Measurements from ENCODE around the gene CAMTA1. TPM values are rescaled to one million over a fixed set of nuclear protein-coding genes. Genes with fewer than 3 reads are reported as not detected.

The CAMTA1 gene
- total RNA-seq, 2 donors from 2014 or later: 76.6 to 85.8 TPM

- DNase-seq (peak in 1 of 2 donors; percentile 30), ATAC-seq (peak; percentile 76)
- intact Hi-C loops (cut with DNase I, micrococcal nuclease): no loop called here
Measured at GRCh38 chr1:7207875-7208646, 422.8 kb downstream of the CAMTA1 start.

GRCh38 chr1:7208647-7209180 is 423.5 kb downstream of the CAMTA1 start:
- intact Hi-C loops (cut with DNase I, micrococcal nuclease): no loop called here
- no peak for DNase-seq
- ATAC-seq: no peak

- intact Hi-C loops (cut with DNase I, micrococcal nuclease): no loop called here
- DNase-seq (no peak), ATAC-seq (no peak)
Measured at GRCh38 chr1:7209336-7209735, 424.1 kb downstream of the CAMTA1 start.

GRCh38 chr1:7218210-7218832 is 433.1 kb downstream of the CAMTA1 start:
- intact Hi-C loops (cut with DNase I, micrococcal nuclease): no loop called here
- ATAC-seq (no peak), DNase-seq (peak in 1 of 2 donors; percentile 35)

GRCh38 chr1:7219031-7219430 is 433.8 kb downstream of the CAMTA1 start:
- intact Hi-C loops (cut with DNase I, micrococcal nuclease): no loop called here
- DNase-seq: no peak
- no peak for ATAC-seq

- intact Hi-C loops (cut with DNase I, micrococcal nuclease): no loop called here
- DNase-seq (no peak), ATAC-seq (no peak)
Measured at GRCh38 chr1:7220007-7220406, 434.8 kb downstream of the CAMTA1 start.

- DNase-seq: no peak
- ATAC-seq: no peak
- intact Hi-C loops (cut with DNase I, micrococcal nuclease): no loop called here
Measured at GRCh38 chr1:7220712-7221252, 435.5 kb downstream of the CAMTA1 start.

- intact Hi-C loops (cut with DNase I, micrococcal nuclease): no loop called here
- DNase-seq (no peak), ATAC-seq (no peak)
Measured at GRCh38 chr1:7221826-7222694, 436.8 kb downstream of the CAMTA1 start.

GRCh38 chr1:7222695-7223015 is 437.4 kb downstream of the CAMTA1 start:
- DNase-seq (no peak), ATAC-seq (no peak)
- intact Hi-C loops (cut with DNase I, micrococcal nuclease): no loop called here

- no peak for ATAC-seq
- intact Hi-C loops (cut with DNase I, micrococcal nuclease): no loop called here
- DNase-seq: no peak
Measured at GRCh38 chr1:7223334-7224080, 438.3 kb downstream of the CAMTA1 start.

- intact Hi-C loops (cut with DNase I, micrococcal nuclease): no loop called here
- ATAC-seq (no peak), DNase-seq (no peak)
Measured at GRCh38 chr1:7224081-7224534, 438.9 kb downstream of the CAMTA1 start.

GRCh38 chr1:7224644-7225043 is 439.4 kb downstream of the CAMTA1 start:
- ATAC-seq (peak; percentile 83), DNase-seq (peak; percentile 36 to 60)
- intact Hi-C loops (cut with DNase I, micrococcal nuclease): no loop called here

- intact Hi-C loops (cut with DNase I, micrococcal nuclease): no loop called here
- ATAC-seq: no peak
Measured at GRCh38 chr1:7225711-7226505, 440.7 kb downstream of the CAMTA1 start.

GRCh38 chr1:7227654-7228053 is 442.4 kb downstream of the CAMTA1 start:
- intact Hi-C loops (cut with DNase I, micrococcal nuclease): no loop called here
- DNase-seq (no peak), ATAC-seq (no peak)

More at GRCh38 chr1:7225711-7226505, 440.7 kb downstream of the CAMTA1 start:
- no peak for DNase-seq

- intact Hi-C loops (cut with DNase I, micrococcal nuclease): no loop called here
- DNase-seq (no peak), ATAC-seq (no peak)
Measured at GRCh38 chr1:7228252-7228961, 443.2 kb downstream of the CAMTA1 start.

- DNase-seq (no peak), ATAC-seq (no peak)
- intact Hi-C loops (cut with DNase I, micrococcal nuclease): no loop called here
Measured at GRCh38 chr1:7229186-7229585, 443.9 kb downstream of the CAMTA1 start.
